Glutamatergic neuron (in vitro differentiated cells): ENCODE data around the gene HES2. TPM values are rescaled to one million over a fixed set of nuclear protein-coding genes. Genes with fewer than 3 reads are reported as not detected.

Experiments used
- DNase-seq: peaks from one replicate; pipeline ENCODE4 v3.0.0; 2022
- H3K27ac Mint-ChIP-seq: one replicate; pipeline ENCODE4 v1.8.0; 2020; ENCODE audit warnings: mild to moderate bottlenecking, mixed read lengths, inconsistent platforms; ENCODE audit not compliant: unreplicated experiment
- H3K27me3 Mint-ChIP-seq: one replicate; pipeline ENCODE4 v1.8.0; 2020; ENCODE audit warnings: mild to moderate bottlenecking, moderate library complexity, mixed read lengths, inconsistent platforms; ENCODE audit not compliant: unreplicated experiment
- H3K36me3 Mint-ChIP-seq: one replicate; pipeline ENCODE4 v1.8.0; 2020; ENCODE audit warnings: mild to moderate bottlenecking, mixed read lengths, inconsistent platforms; ENCODE audit not compliant: unreplicated experiment
- H3K4me1 Mint-ChIP-seq: one replicate; pipeline ENCODE4 v1.8.0; 2020; ENCODE audit warnings: mild to moderate bottlenecking, low read depth, mixed read lengths, inconsistent platforms; ENCODE audit not compliant: unreplicated experiment
- H3K4me3 Mint-ChIP-seq: one replicate; pipeline ENCODE4 v1.8.0; 2020; ENCODE audit warnings: mild to moderate bottlenecking, mixed read lengths, inconsistent platforms; ENCODE audit not compliant: unreplicated experiment
- H3K9me3 Mint-ChIP-seq: one replicate; pipeline ENCODE4 v1.8.0; 2020; ENCODE audit warnings: mild to moderate bottlenecking, moderate library complexity, mixed read lengths, inconsistent platforms; ENCODE audit not compliant: unreplicated experiment
- long read RNA-seq: library from polyadenylated mRNA; unstranded; transcript quantifications from one replicate; pipeline ENCODE4 v2.0.0, GENCODE V29; 2020; ENCODE audit not compliant: unreplicated experiment
- total RNA-seq: library from RNA; stranded (reverse); fragmentation: NEBNext Ultra II Directional; extraction: Animal tissue kit (Norgen Biotek cat#: 25700); gene quantifications from one replicate; pipeline ENCODE4 v1.2.1, GENCODE V29; 2021; ENCODE audit not compliant: unreplicated experiment
- TF ChIP-seq, protein P1 (sequence below): fragments of 200-600 bp; sonication (generic); IDR thresholded peaks from one replicate; pipeline ENCODE4 v1.5.0; 2021; ENCODE audit not compliant: partially characterized antibody, unreplicated experiment

HES2 gene
- total RNA-seq = 54.6 TPM
- long read RNA-seq, full-length matches to known transcripts = 19 of 22 reads
- long read RNA-seq, partial matches to known transcripts = 0 of 22 reads
- long read RNA-seq, other reads (novel, unspliced or antisense) = 3 of 22 reads

DNA sequence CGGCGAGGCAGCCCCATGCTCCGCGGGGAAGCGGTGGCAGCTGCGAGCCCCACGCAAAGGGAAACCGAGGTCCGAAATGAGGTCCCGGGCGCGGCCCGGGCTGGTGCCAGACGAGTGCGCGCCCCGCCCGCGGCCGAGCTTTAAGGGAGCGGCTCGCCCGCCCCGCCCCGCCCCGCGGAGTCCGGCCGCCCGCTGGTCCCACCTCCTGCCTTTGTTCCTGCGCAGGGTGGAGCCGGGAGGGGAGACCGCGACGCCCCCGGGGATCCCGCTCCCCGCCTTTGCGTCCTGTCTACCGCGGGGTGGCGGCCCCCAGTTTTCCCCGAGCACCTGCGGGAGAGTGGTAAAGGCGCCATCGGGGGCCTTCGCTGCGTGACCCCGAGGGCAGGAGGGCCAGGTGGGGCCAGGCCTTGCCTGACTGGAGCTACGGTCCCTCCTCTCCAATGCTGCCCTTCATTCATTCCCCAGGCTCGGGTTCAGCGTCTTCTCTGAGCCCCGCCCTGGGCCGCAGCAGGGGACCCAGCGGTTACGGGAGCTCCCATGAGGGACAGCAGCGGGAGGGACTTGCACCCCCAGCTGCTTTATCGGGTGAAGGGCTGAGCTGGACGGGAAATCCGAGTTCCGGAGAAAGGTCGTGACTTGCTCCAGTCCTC, at the start of gene HES2:
Gene HES2 (minus strand): TSS at position 116 of the 650 bp plus-strand sequence. CDS start 99 bp downstream, at position 17.
- DNase-seq = peak; percentile 79
- Mint-ChIP-seq H3K4me1 (peaks cover 5% of the 10 kb centered on the region), H3K9me3 (peaks cover 14% of the 10 kb centered on the region), H3K4me3 (peak within 1 kb of the TSS; percentile 82), H3K27me3 (peaks cover 26% of the 10 kb centered on the region), H3K27ac (peak within 1 kb of the TSS; percentile 59), H3K36me3 (no peaks in the 10 kb centered on the region)
- TF ChIP-seq, protein P1, sequence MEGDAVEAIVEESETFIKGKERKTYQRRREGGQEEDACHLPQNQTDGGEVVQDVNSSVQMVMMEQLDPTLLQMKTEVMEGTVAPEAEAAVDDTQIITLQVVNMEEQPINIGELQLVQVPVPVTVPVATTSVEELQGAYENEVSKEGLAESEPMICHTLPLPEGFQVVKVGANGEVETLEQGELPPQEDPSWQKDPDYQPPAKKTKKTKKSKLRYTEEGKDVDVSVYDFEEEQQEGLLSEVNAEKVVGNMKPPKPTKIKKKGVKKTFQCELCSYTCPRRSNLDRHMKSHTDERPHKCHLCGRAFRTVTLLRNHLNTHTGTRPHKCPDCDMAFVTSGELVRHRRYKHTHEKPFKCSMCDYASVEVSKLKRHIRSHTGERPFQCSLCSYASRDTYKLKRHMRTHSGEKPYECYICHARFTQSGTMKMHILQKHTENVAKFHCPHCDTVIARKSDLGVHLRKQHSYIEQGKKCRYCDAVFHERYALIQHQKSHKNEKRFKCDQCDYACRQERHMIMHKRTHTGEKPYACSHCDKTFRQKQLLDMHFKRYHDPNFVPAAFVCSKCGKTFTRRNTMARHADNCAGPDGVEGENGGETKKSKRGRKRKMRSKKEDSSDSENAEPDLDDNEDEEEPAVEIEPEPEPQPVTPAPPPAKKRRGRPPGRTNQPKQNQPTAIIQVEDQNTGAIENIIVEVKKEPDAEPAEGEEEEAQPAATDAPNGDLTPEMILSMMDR = no peak

DNA sequence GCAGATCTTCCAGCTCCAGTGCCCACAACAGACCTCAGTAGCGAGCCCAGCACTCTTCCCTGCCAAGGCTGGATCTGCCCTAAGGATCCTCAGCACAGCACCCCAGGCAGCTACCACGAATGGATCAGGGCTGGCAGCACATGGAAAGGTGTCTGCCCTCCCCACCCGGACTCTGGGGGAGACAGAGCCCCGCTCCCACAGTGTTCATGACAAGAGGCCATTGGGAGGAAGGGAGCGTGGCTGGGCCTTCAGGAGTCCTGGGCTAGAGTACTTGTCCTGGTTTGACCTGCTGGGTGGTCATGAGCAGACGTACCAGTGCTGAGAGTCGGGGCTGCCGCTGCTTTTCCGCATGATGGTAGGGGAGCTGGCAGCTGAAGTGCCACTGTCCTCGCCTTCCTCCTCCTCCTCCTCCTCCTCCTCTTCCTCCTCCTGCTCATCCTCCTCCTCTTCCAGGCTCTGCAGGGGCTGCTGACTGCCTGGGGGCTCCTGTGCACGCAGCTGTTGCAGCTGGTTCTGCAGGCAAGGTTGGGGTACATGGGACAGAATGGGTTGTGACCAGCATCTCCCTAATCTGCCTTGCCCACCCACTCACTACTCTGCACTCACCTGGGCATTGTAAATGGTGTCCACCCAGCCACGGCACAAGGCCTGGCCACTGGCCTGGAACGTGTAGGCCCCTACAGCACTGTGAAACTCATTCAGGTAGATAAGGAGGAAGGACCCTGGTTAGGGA, 49.2 kb upstream of the HES2 start:
- no peak overlapping the region for H3K4me3 Mint-ChIP-seq
- DNase-seq = no peak
- H3K27me3 Mint-ChIP-seq = peaks cover 9% of the 10 kb centered on the region
- TF ChIP-seq, protein P1 = no peak
- peaks cover 2% of the 10 kb centered on the region for H3K4me1 Mint-ChIP-seq
- H3K9me3 Mint-ChIP-seq = no peaks in the 10 kb centered on the region
- no peaks in the 10 kb centered on the region for H3K36me3 Mint-ChIP-seq
- H3K27ac Mint-ChIP-seq = no peak overlapping the region

- H3K9me3 Mint-ChIP-seq = peaks cover 2% of the 10 kb centered on the region
- H3K4me1 Mint-ChIP-seq = no peaks in the 10 kb centered on the region
- TF ChIP-seq, protein P1 = no peak
- H3K4me3 Mint-ChIP-seq = no peak overlapping the region
- H3K27ac Mint-ChIP-seq = no peak overlapping the region
- H3K27me3 Mint-ChIP-seq = peaks cover 11% of the 10 kb centered on the region
- no peaks in the 10 kb centered on the region for H3K36me3 Mint-ChIP-seq
- no peak for DNase-seq
Measured at GRCh38 chr1:6467744-6468688, 48.3 kb upstream of the HES2 start.

DNA sequence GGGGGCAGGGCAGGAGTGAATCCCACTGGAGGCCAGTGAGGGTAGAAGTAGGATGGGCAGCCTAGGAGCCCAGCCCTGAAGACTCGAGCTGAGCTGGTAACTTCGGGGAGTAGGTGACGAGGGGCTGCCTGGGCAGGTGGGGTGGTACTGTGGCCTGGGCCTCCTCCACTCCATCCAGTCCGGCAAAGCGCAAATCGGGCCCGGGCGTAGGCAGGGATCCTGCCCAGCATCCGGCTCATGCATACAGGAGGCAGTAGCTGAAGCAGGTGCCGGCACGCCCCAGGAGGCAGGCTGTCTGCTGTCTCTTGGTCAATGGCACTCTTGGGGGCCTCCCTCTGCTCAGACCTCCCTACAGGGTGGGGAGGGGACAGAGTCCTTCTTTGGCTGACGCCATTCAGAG, 47.5 kb upstream of the HES2 start:
- no peak overlapping the region for H3K4me3 Mint-ChIP-seq
- TF ChIP-seq, protein P1 = no peak
- no peak for DNase-seq
- no peak overlapping the region for H3K27ac Mint-ChIP-seq
- peaks cover 11% of the 10 kb centered on the region for H3K27me3 Mint-ChIP-seq
- no peaks in the 10 kb centered on the region for H3K4me1 Mint-ChIP-seq
- H3K36me3 Mint-ChIP-seq = no peaks in the 10 kb centered on the region
- peaks cover 3% of the 10 kb centered on the region for H3K9me3 Mint-ChIP-seq
